ES-I3 (cell line): Measurements from ENCODE around the gene USP54.
A peak's percentile ranks its signal among the peaks of the same experiment; 100 is the strongest.

Experiments used
- H3K36me3 ChIP-seq: 2 replicates; pipeline ENCODE4 v1.6.1; 2013; ENCODE audit warnings: mild to moderate bottlenecking, low read length, control low read depth, moderate library complexity; ENCODE audit not compliant: insufficient read depth
- H3K4me1 ChIP-seq: 2 replicates; pipeline ENCODE4 v1.6.1; 2013; ENCODE audit warnings: mild to moderate bottlenecking, control low read depth, low read length; ENCODE audit not compliant: insufficient read depth
- H3K9ac ChIP-seq: 2 replicates; pipeline ENCODE4 v1.6.1; 2013; ENCODE audit warnings: low read depth, mild to moderate bottlenecking, low read length, moderate library complexity
- H3K9me3 ChIP-seq: 2 replicates; pipeline ENCODE4 v1.6.1; 2013; ENCODE audit warnings: mild to moderate bottlenecking, low read length, moderate library complexity; ENCODE audit not compliant: control insufficient read depth, insufficient read depth

USP54 gene

GRCh38 chr10:73494877-73495225, 96.3 kb downstream of the USP54 start:
- Histone ChIP-seq H3K9ac (peak overlapping the region; percentile 67), H3K4me1 (no peaks in the 10 kb centered on the region; the same call in 1 of the 2 replicates), H3K9me3 (no peaks in the 10 kb centered on the region), H3K36me3 (peaks cover 7% of the 10 kb centered on the region; the same call in 1 of the 2 replicates)

GRCh38 chr10:73494213-73494612, 96.9 kb downstream of the USP54 start:
- Histone ChIP-seq H3K4me1 (no peaks in the 10 kb centered on the region; the same call in 1 of the 2 replicates), H3K9ac (no peak overlapping the region), H3K9me3 (no peaks in the 10 kb centered on the region), H3K36me3 (peaks cover 4% of the 10 kb centered on the region; the same call in 1 of the 2 replicates)

GRCh38 chr10:73493781-73494180, 97.4 kb downstream of the USP54 start:
- Histone ChIP-seq H3K9ac (no peak overlapping the region), H3K9me3 (no peaks in the 10 kb centered on the region), H3K36me3 (peaks cover under 1% of the 10 kb centered on the region; the same call in 1 of the 2 replicates), H3K4me1 (no peaks in the 10 kb centered on the region; the same call in 1 of the 2 replicates)

- Histone ChIP-seq H3K9ac (no peak overlapping the region), H3K4me1 (no peaks in the 10 kb centered on the region), H3K9me3 (no peaks in the 10 kb centered on the region), H3K36me3 (peaks cover 3% of the 10 kb centered on the region; the same call in 1 of the 2 replicates)
These were observed 104.5 kb downstream of the USP54 start for GRCh38 chr10:73486601-73487000.

GRCh38 chr10:73485320-73485719, 105.8 kb downstream of the USP54 start:
- H3K9me3 ChIP-seq, result no peaks in the 10 kb centered on the region
- H3K4me1 ChIP-seq, result no peaks in the 10 kb centered on the region; the same call in 1 of the 2 replicates
- no peak overlapping the region for H3K9ac ChIP-seq
- H3K36me3 ChIP-seq, result peaks cover 3% of the 10 kb centered on the region; the same call in 1 of the 2 replicates

GRCh38 chr10:73480158-73480557, 111.0 kb downstream of the USP54 start:
- peaks cover 3% of the 10 kb centered on the region; the same call in 1 of the 2 replicates for H3K36me3 ChIP-seq
- no peak overlapping the region for H3K9ac ChIP-seq
- H3K9me3 ChIP-seq, result no peaks in the 10 kb centered on the region
- H3K4me1 ChIP-seq, result no peaks in the 10 kb centered on the region; the same call in 1 of the 2 replicates

GRCh38 chr10:73478636-73479035, 112.5 kb downstream of the USP54 start:
- H3K9me3 ChIP-seq, result no peaks in the 10 kb centered on the region
- H3K9ac ChIP-seq, result no peak overlapping the region
- H3K36me3 ChIP-seq, result peaks cover 3% of the 10 kb centered on the region; the same call in 1 of the 2 replicates
- no peaks in the 10 kb centered on the region; the same call in 1 of the 2 replicates for H3K4me1 ChIP-seq

GRCh38 chr10:73471226-73471625, 119.9 kb downstream of the USP54 start:
- Histone ChIP-seq H3K9me3 (no peaks in the 10 kb centered on the region), H3K36me3 (no peaks in the 10 kb centered on the region; the same call in 1 of the 2 replicates), H3K4me1 (no peaks in the 10 kb centered on the region), H3K9ac (no peak overlapping the region)

- Histone ChIP-seq H3K36me3 (no peaks in the 10 kb centered on the region; the same call in 1 of the 2 replicates), H3K9me3 (no peaks in the 10 kb centered on the region)
These were observed 121.6 kb downstream of the USP54 start for GRCh38 chr10:73469579-73469978.

GRCh38 chr10:73467206-73467605, 123.9 kb downstream of the USP54 start:
- H3K36me3 ChIP-seq, result no peaks in the 10 kb centered on the region; the same call in 1 of the 2 replicates
- H3K4me1 ChIP-seq, result no peaks in the 10 kb centered on the region
- H3K9ac ChIP-seq, result no peak overlapping the region
- no peaks in the 10 kb centered on the region for H3K9me3 ChIP-seq

More at GRCh38 chr10:73469579-73469978, 121.6 kb downstream of the USP54 start:
- H3K9ac ChIP-seq, result no peak overlapping the region
- no peaks in the 10 kb centered on the region for H3K4me1 ChIP-seq

- no peak overlapping the region for H3K9ac ChIP-seq
- no peaks in the 10 kb centered on the region for H3K9me3 ChIP-seq
- H3K4me1 ChIP-seq, result no peaks in the 10 kb centered on the region
- H3K36me3 ChIP-seq, result no peaks in the 10 kb centered on the region; the same call in 1 of the 2 replicates
These were observed 125.0 kb downstream of the USP54 start for GRCh38 chr10:73465978-73466726.

- Histone ChIP-seq H3K4me1 (no peaks in the 10 kb centered on the region), H3K9ac (no peak overlapping the region), H3K36me3 (no peaks in the 10 kb centered on the region), H3K9me3 (no peaks in the 10 kb centered on the region)
These were observed 130.2 kb downstream of the USP54 start for GRCh38 chr10:73460897-73461296.

- Histone ChIP-seq H3K9ac (no peak overlapping the region), H3K9me3 (no peaks in the 10 kb centered on the region), H3K36me3 (no peaks in the 10 kb centered on the region), H3K4me1 (no peaks in the 10 kb centered on the region)
These were observed 131.3 kb downstream of the USP54 start for GRCh38 chr10:73459683-73460314.

GRCh38 chr10:73456187-73456890, 134.8 kb downstream of the USP54 start:
- Histone ChIP-seq H3K36me3 (no peaks in the 10 kb centered on the region), H3K4me1 (no peaks in the 10 kb centered on the region), H3K9ac (no peak overlapping the region), H3K9me3 (no peaks in the 10 kb centered on the region)
